ENCODE measurements around the gene ATP6V1G1.
"Not testable (repeated sequence)": the region's sequence is repeated elsewhere in the genome, so short reads cannot be mapped to it uniquely, and the experiment has no call there.

ATP6V1G1 gene

DNA sequence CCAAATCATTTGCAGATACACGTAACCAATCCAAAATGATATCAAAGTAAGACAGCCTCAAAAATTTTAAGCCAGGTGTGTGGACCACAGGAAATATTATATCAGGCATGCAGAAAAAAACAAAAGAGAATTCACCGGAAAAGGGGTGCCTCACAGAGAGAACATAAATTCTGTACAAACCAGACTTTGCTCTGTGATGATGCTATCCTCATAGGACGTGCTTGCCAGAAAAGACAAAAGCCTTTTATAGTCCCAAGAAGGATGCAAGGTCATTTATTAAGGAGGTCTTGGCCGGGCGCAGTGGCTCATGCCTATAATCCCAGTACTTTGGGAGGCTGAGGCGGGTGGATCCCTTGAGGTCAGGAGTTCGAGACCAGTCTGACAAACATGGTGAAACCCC is 16.8 kb upstream of the ATP6V1G1 start:
- Histone ChIP-seq H3K27me3 (replicated peaks) (no peaks in the 10 kb centered on the region), H3K27ac (no peak overlapping the region), H3K36me3 (replicated peaks) (no peaks in the 10 kb centered on the region), H3K4me3 (ENCODE audit: low read depth, low read length) (no peak overlapping the region)
- in situ Hi-C loops (cut with HindIII; ENCODE audit: low pct_ligation_motif_present, low sequenced_read_pairs), result no loop called here
- DNase-seq, result no peak
- TF ChIP-seq, protein P1, sequence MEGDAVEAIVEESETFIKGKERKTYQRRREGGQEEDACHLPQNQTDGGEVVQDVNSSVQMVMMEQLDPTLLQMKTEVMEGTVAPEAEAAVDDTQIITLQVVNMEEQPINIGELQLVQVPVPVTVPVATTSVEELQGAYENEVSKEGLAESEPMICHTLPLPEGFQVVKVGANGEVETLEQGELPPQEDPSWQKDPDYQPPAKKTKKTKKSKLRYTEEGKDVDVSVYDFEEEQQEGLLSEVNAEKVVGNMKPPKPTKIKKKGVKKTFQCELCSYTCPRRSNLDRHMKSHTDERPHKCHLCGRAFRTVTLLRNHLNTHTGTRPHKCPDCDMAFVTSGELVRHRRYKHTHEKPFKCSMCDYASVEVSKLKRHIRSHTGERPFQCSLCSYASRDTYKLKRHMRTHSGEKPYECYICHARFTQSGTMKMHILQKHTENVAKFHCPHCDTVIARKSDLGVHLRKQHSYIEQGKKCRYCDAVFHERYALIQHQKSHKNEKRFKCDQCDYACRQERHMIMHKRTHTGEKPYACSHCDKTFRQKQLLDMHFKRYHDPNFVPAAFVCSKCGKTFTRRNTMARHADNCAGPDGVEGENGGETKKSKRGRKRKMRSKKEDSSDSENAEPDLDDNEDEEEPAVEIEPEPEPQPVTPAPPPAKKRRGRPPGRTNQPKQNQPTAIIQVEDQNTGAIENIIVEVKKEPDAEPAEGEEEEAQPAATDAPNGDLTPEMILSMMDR (IDR thresholded peaks at IDR 0.05; ENCODE audit: low read depth, low read length, missing control alignments), result no peak

DNA sequence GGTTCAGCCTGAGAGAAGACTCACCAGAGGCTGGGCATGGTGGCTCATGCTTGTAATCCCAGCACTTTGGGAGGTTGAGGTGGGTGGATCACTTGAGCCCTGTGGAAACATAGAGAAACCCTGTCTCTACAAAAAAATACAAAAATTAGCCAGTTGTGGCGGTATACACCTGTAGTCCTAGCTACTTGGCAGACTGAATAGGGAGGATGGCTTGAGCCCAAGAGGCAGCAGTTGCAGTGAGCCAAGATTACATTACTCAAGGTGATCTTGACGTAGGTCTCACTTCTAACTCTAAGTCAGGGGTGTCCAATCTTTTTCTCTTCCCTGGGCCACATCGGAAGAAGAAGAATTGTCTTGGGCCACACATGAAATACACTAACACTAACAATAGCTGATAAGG is 16.2 kb upstream of the ATP6V1G1 start:
- TF ChIP-seq, protein P1 (IDR thresholded peaks at IDR 0.05; ENCODE audit: low read depth, low read length, missing control alignments), result no peak
- no peak overlapping the region for H3K4me3 ChIP-seq (ENCODE audit: low read depth, low read length)

DNA sequence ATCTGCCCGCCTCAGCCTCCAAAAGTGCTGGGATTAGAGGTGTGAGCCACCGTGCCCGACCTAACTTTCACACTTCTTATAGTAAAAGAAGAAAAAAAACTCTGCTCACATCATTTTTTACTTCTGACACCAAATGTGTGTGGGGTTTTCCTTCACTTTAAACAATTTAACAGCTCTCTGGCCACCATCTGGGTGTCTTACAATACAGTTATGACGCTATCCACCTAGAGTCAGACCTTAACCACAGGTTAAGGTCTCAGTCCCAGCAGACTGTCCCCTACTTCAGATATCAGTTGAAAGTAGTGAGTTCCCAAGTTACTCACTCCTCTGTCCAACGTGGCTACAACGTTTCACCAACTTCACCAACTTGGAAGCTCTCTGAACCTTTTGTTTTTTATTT is 15.4 kb upstream of the ATP6V1G1 start:
- TF ChIP-seq, protein P1 (IDR thresholded peaks at IDR 0.05; ENCODE audit: low read depth, low read length, missing control alignments), result no peak
- in situ Hi-C loops (cut with HindIII; ENCODE audit: low pct_ligation_motif_present, low sequenced_read_pairs), result no loop called here
- no peaks in the 10 kb centered on the region for H3K36me3 ChIP-seq (replicated peaks)
- H3K27me3 ChIP-seq (replicated peaks), result no peaks in the 10 kb centered on the region
- no peak overlapping the region for H3K27ac ChIP-seq
- DNase-seq, result no peak
- no peak overlapping the region for H3K4me3 ChIP-seq (ENCODE audit: low read depth, low read length)

More for the DNA sequence above, 16.2 kb upstream of the ATP6V1G1 start:
- in situ Hi-C loops (cut with HindIII; ENCODE audit: low pct_ligation_motif_present, low sequenced_read_pairs), result no loop called here
- no peaks in the 10 kb centered on the region for H3K36me3 ChIP-seq (replicated peaks)
- no peak overlapping the region for H3K27ac ChIP-seq
- no peak for DNase-seq
- H3K27me3 ChIP-seq (replicated peaks), result no peaks in the 10 kb centered on the region

DNA sequence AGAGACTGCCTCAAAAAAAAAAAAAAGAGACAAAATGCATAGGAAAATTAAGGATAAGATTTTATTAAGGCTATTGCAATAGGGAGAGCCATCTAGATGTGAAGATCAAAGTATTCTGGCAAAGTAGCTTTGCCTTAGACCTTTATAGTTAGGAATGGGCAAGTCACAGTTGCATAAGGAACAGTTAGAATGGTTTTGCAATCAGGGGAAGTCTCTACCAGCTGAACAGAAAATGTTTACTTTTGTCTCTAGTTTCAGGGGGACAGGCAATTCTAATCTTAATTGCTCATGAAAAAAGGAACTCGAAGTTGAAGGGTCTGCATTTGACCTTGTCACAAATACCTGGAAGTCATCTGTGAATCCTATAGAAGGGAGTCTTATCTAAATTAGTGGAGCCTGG is 13.1 kb upstream of the ATP6V1G1 start:
- DNase-seq, result no peak
- Histone ChIP-seq H3K36me3 (replicated peaks) (no peaks in the 10 kb centered on the region), H3K27ac (no peak overlapping the region), H3K27me3 (replicated peaks) (no peaks in the 10 kb centered on the region), H3K4me3 (ENCODE audit: low read depth, low read length) (no peak overlapping the region)
- in situ Hi-C loops (cut with HindIII; ENCODE audit: low pct_ligation_motif_present, low sequenced_read_pairs), result no loop called here
- TF ChIP-seq, protein P1 (IDR thresholded peaks at IDR 0.05; ENCODE audit: low read depth, low read length, missing control alignments), result no peak

DNA sequence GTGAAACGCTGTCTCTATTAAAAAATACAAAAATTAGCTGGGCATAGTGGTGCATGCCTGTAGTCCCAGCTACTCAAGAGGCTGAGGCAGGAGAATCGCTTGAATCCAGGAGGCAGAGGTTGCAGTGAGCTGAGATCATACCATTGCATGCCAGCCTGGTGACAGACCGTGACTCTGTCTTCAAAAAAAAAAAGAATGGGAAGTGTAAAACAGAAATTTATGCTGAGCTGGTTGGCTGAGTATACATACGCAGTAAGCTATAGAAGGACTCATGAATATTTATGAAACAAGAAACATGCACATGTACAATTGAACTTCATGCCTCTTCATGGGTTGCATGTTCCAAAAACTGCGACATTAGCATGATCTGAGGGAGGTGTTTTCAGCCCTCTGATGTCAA is 10.8 kb upstream of the ATP6V1G1 start:
- H3K27ac ChIP-seq; DNase-seq; H3K4me3 ChIP-seq (ENCODE audit: low read depth, low read length); H3K36me3 ChIP-seq (replicated peaks); H3K27me3 ChIP-seq (replicated peaks); in situ Hi-C loops (cut with HindIII; ENCODE audit: low pct_ligation_motif_present, low sequenced_read_pairs): not testable (repeated sequence)

DNA sequence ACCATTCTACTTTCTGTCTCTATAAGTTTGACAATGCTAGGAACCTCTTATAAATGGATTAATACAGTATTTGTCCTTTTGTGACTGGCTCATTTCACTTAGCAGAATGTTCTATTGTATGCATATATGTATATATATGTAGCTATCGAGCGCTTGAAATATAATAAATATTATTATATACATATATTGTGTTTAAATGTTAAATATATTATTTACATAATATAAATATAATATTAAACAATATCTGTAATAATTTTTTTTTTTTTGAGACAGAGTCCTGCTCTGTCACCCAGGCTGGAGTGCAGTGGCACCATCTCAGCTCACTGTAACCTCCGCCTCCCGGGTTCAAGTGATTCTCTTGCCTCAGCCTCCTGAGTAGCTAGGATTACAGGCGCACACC is 9.4 kb upstream of the ATP6V1G1 start:
- H3K27ac ChIP-seq; in situ Hi-C loops (cut with HindIII; ENCODE audit: low pct_ligation_motif_present, low sequenced_read_pairs); H3K27me3 ChIP-seq (replicated peaks); DNase-seq; H3K36me3 ChIP-seq (replicated peaks); H3K4me3 ChIP-seq (ENCODE audit: low read depth, low read length): not testable (repeated sequence)

DNA sequence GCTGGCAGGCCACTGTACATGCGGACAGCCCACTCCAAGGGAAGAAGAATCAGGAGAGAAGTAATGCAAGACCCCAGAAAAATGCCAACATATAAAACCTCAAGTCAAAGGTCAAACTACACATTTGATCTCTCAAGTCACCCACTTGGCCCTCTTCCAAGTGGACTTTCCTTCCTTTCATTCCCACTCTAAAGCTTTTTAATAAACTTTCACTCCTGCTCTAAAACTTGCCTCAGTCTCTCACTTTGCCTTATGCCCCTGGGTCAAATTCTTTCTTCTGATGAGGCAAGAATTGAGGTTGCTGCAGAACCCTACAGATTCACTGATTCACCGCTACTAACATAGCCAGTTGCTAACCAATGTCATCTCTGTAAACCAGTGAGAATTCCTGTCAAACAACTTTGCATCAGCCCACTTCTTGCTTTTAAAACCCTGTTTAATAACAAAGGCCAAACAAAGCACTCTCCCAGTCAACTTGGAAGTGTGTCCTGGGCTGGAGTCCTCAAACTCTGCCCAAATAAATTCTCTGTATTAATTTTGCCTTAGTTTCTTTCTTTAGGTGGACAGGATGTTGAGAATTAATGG is 6.9 kb upstream of the ATP6V1G1 start:
- TF ChIP-seq, protein P1 (IDR thresholded peaks at IDR 0.05; ENCODE audit: low read depth, low read length, missing control alignments), result no peak
- DNase-seq, result no peak
- in situ Hi-C loops (cut with HindIII; ENCODE audit: low pct_ligation_motif_present, low sequenced_read_pairs), result no loop called here
- Histone ChIP-seq H3K4me3 (ENCODE audit: low read depth, low read length) (no peak overlapping the region), H3K36me3 (replicated peaks) (no peaks in the 10 kb centered on the region), H3K27me3 (replicated peaks) (no peaks in the 10 kb centered on the region), H3K27ac (no peak overlapping the region)

Measured in brain microvascular endothelial cell (primary cell).